Endothelial cell of umbilical vein (primary cell): ENCODE data around the gene ERGIC1. TPM values are rescaled to one million over a fixed set of nuclear protein-coding genes. Genes with fewer than 3 reads are reported as not detected.

Source experiments
- BruUV-seq: library from RNA; stranded (reverse); fragments of 400-500 nt; replicated peaks from 2 replicates; lab custom pipeline; 2021; lab: Mats Ljungman, UMichigan
- CTCF ChIA-PET: fragments of 300-600, 350-600 bp; sonication (Branson Sonifier 250); formaldehyde crosslinking; loops from one replicate; lab custom pipeline; 2021; ENCODE audit warnings: antibody characterized with exemption, inconsistent platforms; lab: Charles Lee
- POLR2A ChIA-PET: fragments of 300-600, 350-600 bp; sonication (Branson Sonifier 250); formaldehyde crosslinking; loops from one replicate; lab custom pipeline; 2021; ENCODE audit warnings: antibody characterized with exemption, inconsistent platforms; lab: Charles Lee
- DNase-seq: peaks from one replicate; pipeline ENCODE4 v3.0.0-alpha.2; 2011; ENCODE audit warnings: low read depth, low spot score
- FAIRE-seq: peaks from 2 replicates; lab custom pipeline; 2011; peaks lifted over from hg19 to GRCh38; lab: Jason Lieb, UNC
- H2AFZ ChIP-seq: 2 replicates; pipeline ENCODE4 v1.6.0; 2012; ENCODE audit warnings: low read depth, low read length, control low read depth, inconsistent platforms
- H3K27ac ChIP-seq: 2 replicates; pipeline ENCODE4 v1.5.1; 2011; ENCODE audit warnings: low read depth, mild to moderate bottlenecking, control low read depth, low read length, moderate library complexity; ENCODE audit not compliant: insufficient read depth
- H3K27me3 ChIP-seq, 2 experiments: 2 replicates each; pipeline versions ENCODE4 v1.6.0 to v1.6.1; 2011; ENCODE audit warnings: low read length in 2 of 2, mixed read lengths in 1 of 2; ENCODE audit not compliant: control insufficient read depth in 2 of 2, insufficient read depth in 2 of 2
- H3K36me3 ChIP-seq, 2 experiments: 2 replicates in 1 of 2; 3 replicates in 1 of 2; pipeline ENCODE4 v1.5.1; 2011; ENCODE audit warnings: low read length in 2 of 2, mild to moderate bottlenecking in 1 of 2, moderate library complexity in 1 of 2; ENCODE audit not compliant: control insufficient read depth in 2 of 2, insufficient read depth in 2 of 2; ENCODE audit errors: extremely low read depth in 1 of 2
- H3K4me1 ChIP-seq: 3 replicates; pipeline ENCODE4 v1.5.1; 2011; ENCODE audit warnings: mild to moderate bottlenecking, low read length; ENCODE audit not compliant: control insufficient read depth, insufficient read depth; ENCODE audit errors: extremely low read depth
- H3K4me2 ChIP-seq: 2 replicates; pipeline ENCODE4 v1.6.1; 2011; ENCODE audit warnings: low read length, control low read depth, mixed read lengths; ENCODE audit not compliant: insufficient read depth
- H3K4me3 ChIP-seq, 3 experiments: fragments of 200-600 bp in 1 of 3; sonication (generic), shearing (Covaris generic) in 1 of 3; replicated peaks in 1 of 3; 2 replicates each; pipeline ENCODE4 v1.5.1; 2011 to 2016; ENCODE audit warnings: control low read depth in 3 of 3, low read length in 3 of 3, mild to moderate bottlenecking in 2 of 3, inconsistent platforms in 1 of 3, low read depth in 1 of 3, moderate library complexity in 1 of 3; ENCODE audit not compliant: insufficient read depth in 1 of 3
- H3K79me2 ChIP-seq: 2 replicates; pipeline ENCODE4 v1.6.0; 2012; ENCODE audit warnings: low read length, inconsistent platforms; ENCODE audit not compliant: control insufficient read depth, insufficient read depth
- H3K9ac ChIP-seq: replicated peaks from 2 replicates; pipeline ENCODE3; 2011; ENCODE audit warnings: low read length, control low read depth; ENCODE audit not compliant: insufficient read depth; ENCODE audit errors: extremely low read depth
- H3K9me1 ChIP-seq: replicated peaks from 3 replicates; pipeline ENCODE4 v1.6.0; 2011; ENCODE audit warnings: mild to moderate bottlenecking, low read length; ENCODE audit not compliant: control insufficient read depth, insufficient read depth; ENCODE audit errors: extremely low read depth
- H3K9me3 ChIP-seq: replicated peaks from 2 replicates; pipeline ENCODE4 v1.5.1; 2012; ENCODE audit warnings: low read length, inconsistent platforms; ENCODE audit not compliant: control insufficient read depth, insufficient read depth
- H4K20me1 ChIP-seq: replicated peaks from 2 replicates; pipeline ENCODE3; 2011; ENCODE audit warnings: mild to moderate bottlenecking, low read length; ENCODE audit not compliant: control insufficient read depth, insufficient read depth; ENCODE audit errors: extremely low read depth
- CTCF ChIP-seq, 2 donors: IDR thresholded peaks; 1 replicate in 1 of 2; 2 replicates in 1 of 2; pipeline ENCODE4 v1.5.1; 2011; ENCODE audit warnings: low read length in 2 of 2, mild to moderate bottlenecking in 2 of 2, moderate library complexity in 2 of 2, control low read depth in 1 of 2, inconsistent platforms in 1 of 2, low read depth in 1 of 2; ENCODE audit not compliant: insufficient read depth in 1 of 2; ENCODE audit errors: extremely low read depth in 1 of 2
- EZH2 ChIP-seq: IDR thresholded peaks from 2 replicates; pipeline ENCODE4 v1.6.1; 2012; ENCODE audit warnings: borderline replicate concordance, low read depth, mild to moderate bottlenecking, moderate library complexity, low read length, inconsistent platforms; ENCODE audit not compliant: severe bottlenecking
- FOS ChIP-seq: IDR thresholded peaks from 2 replicates; pipeline ENCODE4 v1.6.1; 2011; ENCODE audit warnings: mild to moderate bottlenecking, low read length, moderate library complexity, borderline replicate concordance; ENCODE audit not compliant: insufficient read depth
- GATA2 ChIP-seq: IDR thresholded peaks from 2 replicates; pipeline ENCODE4 v1.7.0; 2011; ENCODE audit warnings: low read depth, mild to moderate bottlenecking, moderate library complexity, mixed read lengths, low read length; ENCODE audit not compliant: insufficient read length, insufficient read depth
- JUN ChIP-seq: IDR thresholded peaks from 2 replicates; pipeline ENCODE4 v1.6.1; 2011; ENCODE audit warnings: borderline replicate concordance, low read depth; ENCODE audit not compliant: insufficient read length, insufficient read depth
- MYC ChIP-seq: IDR thresholded peaks from one replicate; pipeline ENCODE4 v1.6.1; 2011; ENCODE audit warnings: mild to moderate bottlenecking, low read depth, low read length
- POLR2A ChIP-seq: IDR thresholded peaks from 2 replicates; pipeline ENCODE4 v1.6.1; 2012; ENCODE audit warnings: low read depth, mild to moderate bottlenecking, control low read depth, low read length
- POLR2AphosphoS5 ChIP-seq: IDR thresholded peaks from 2 replicates; pipeline ENCODE4 v1.6.1; 2012; ENCODE audit warnings: low read depth, mild to moderate bottlenecking, control low read depth, low read length, moderate library complexity; ENCODE audit not compliant: insufficient read depth
- dilution Hi-C: fragments of 300-500 bp; cut with MboI; formaldehyde crosslinking; loops from one replicate; pipeline ENCODE4 v1.15.0; 2019; ENCODE audit warnings: low sequenced_read_pairs; ENCODE audit not compliant: extremely low pct_ligation_motif_present
- intact Hi-C: fragments of 100-400 bp; cut with micrococcal nuclease; formaldehyde crosslinking; loops from one replicate; pipeline ENCODE4 v1.10.0; 2022
- polyA plus RNA-seq, 4 experiments: library from polyadenylated mRNA; depleted of rRNA in 3 of 4; stranded (reverse) in 3 of 4; unstranded in 1 of 4; fragments of >200 nt; gene quantifications; 2 replicates each; pipeline versions ENCODE4 v1.2.1 to v1.2.3, GENCODE V29; 2011 to 2012; ENCODE audit warnings: missing spikeins in 1 of 4
- total RNA-seq: library from RNA; stranded (reverse); gene quantifications from 2 replicates; pipeline ENCODE4 v1.2.3, GENCODE V29; 2021
- TF ChIP-seq, protein P1 (sequence below): IDR thresholded peaks from 2 replicates; pipeline ENCODE4 v1.6.1; 2011; ENCODE audit not compliant: insufficient read depth, insufficient read length

Gene ERGIC1
- total and polyA plus RNA-seq, 2 donors (not counting 3 experiments of a cell fraction or from before 2014, with no cell fraction given): 105 to 109 TPM

- peak within 1 kb of the TSS; percentile 78 for H2AFZ ChIP-seq
- TF ChIP-seq POLR2A (peak; percentile 91), CTCF (IDR thresholded peaks at IDR 0.05; ENCODE audit: extremely low read depth in 1 of 2, insufficient read depth in 1 of 2, low read depth in 1 of 2, low read length in 2 of 2) (no peak), POLR2AphosphoS5 (peak; percentile 61), GATA2 (no peak), EZH2 (no peak), MYC (no peak), FOS (no peak), JUN (no peak)
- TF ChIP-seq, protein P1, sequence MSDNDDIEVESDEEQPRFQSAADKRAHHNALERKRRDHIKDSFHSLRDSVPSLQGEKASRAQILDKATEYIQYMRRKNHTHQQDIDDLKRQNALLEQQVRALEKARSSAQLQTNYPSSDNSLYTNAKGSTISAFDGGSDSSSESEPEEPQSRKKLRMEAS: peak; percentile 97
- DNase-seq: peak; percentile 96
- no peaks in the 10 kb centered on the region for H3K27me3 ChIP-seq
- peaks cover 13% of the 10 kb centered on the region for H3K4me1 ChIP-seq
- ChIA-PET POLR2A (interaction anchor here (1.0 to 1.7 kb wide), 4 partner anchors 24 to 1597 kb away, joined by 3 to 5 read pairs (median 4); partner anchors contain the start of gene RPL26L1), CTCF (interaction anchor here (0.6 to 2.6 kb wide), 53 partner anchors 10 to 597 kb away, joined by 3 to 27 read pairs (median 4); partner anchors contain the start of genes BNIP1 and RPL26L1)
- peak within 1 kb of the TSS; percentile 83 for H3K4me2 ChIP-seq
- intact Hi-C loops: loop anchor here (1.0 to 2.0 kb wide), 8 partner anchors 24 to 349 kb away; partner anchors contain the start of genes BNIP1 and RPL26L1
- H3K9ac ChIP-seq: peak within 1 kb of the TSS; percentile 94
- H3K9me1 ChIP-seq: no peaks in the 10 kb centered on the region
- H3K36me3 ChIP-seq: peaks cover 2% of the 10 kb centered on the region in 2 experiments
- BruUV-seq: TSS peak; percentile 58
- peaks cover 42% of the 10 kb centered on the region for H3K79me2 ChIP-seq
- H3K9me3 ChIP-seq: no peaks in the 10 kb centered on the region
- peak; percentile 95 for FAIRE-seq
- H4K20me1 ChIP-seq: no peaks in the 10 kb centered on the region
- H3K27ac ChIP-seq: peak within 1 kb of the TSS; percentile 81
- dilution Hi-C loops: no loop called here
- peak within 1 kb of the TSS; percentile 42 to 93 (median 92) for H3K4me3 ChIP-seq
Observed at GRCh38 chr5:172983542-172984243, 149.6 kb downstream of the ERGIC1 start, which contains the start of gene ATP6V0E1. Gene ATP6V0E1, plus strand, starts transcription at chr5:172983771. Its CDS starts 90 bp downstream, at chr5:172983861.
